K562 (cell line): Measurements from ENCODE around the gene CD109. TPM values are rescaled to one million over a fixed set of nuclear protein-coding genes. Genes with fewer than 3 reads are reported as not detected.

ENCODE experiments used
- ATAC-seq: fragments of 200-7000 bp; cut with Tn5 transposase; 3 replicates; pipeline ENCODE4 v1.9.1; 2020; ENCODE audit warnings: moderate library complexity
- BruUV-seq: library from RNA; stranded (reverse); fragments of 400-500 nt; replicated peaks from 2 replicates; lab custom pipeline; 2021; lab: Mats Ljungman, UMichigan
- CTCF ChIA-PET: fragments of 300-600 bp; formaldehyde crosslinking; extraction: SDS; loops from one replicate; lab custom pipeline; 2021; ENCODE audit warnings: low intra/inter-chr PET ratio; lab: Yijun Ruan, JAX
- POLR2A ChIA-PET: fragments of 300-600, 350-650 bp; sonication (Branson Sonifier 250); formaldehyde crosslinking; extraction: SDS; loops from one replicate; lab custom pipeline; 2021; ENCODE audit warnings: antibody characterized with exemption, inconsistent platforms; lab: Yijun Ruan, JAX
- DNase-seq, 4 experiments: peaks; one replicate each; pipeline versions ENCODE4 v3.0.0 to v3.0.0-alpha.2; 2011 to 2018; ENCODE audit warnings: low spot score in 3 of 4, mixed read lengths in 3 of 4; ENCODE audit errors: extremely low read depth in 1 of 4
- FAIRE-seq: peaks from 2 replicates; lab custom pipeline; 2011; peaks lifted over from hg19 to GRCh38; lab: Jason Lieb, UNC
- H2AFZ ChIP-seq: 2 replicates; pipeline ENCODE4 v1.6.0; 2011; ENCODE audit warnings: low read depth, low read length, control low read depth, inconsistent platforms
- H3K27ac ChIP-seq: fragments of 200-600 bp; 3 replicates; pipeline ENCODE4 v1.8.0; 2011; ENCODE audit warnings: low read depth, mild to moderate bottlenecking, control low read depth, inconsistent platforms, low read length, moderate library complexity, mixed read lengths; ENCODE audit errors: extremely low read depth
- H3K27me3 ChIP-seq, 2 experiments: fragments of 300-600 bp in 1 of 2; 2 replicates in 1 of 2; 3 replicates in 1 of 2; pipeline versions ENCODE4 v1.6.0 to v1.8.0; 2011; ENCODE audit warnings: inconsistent platforms in 2 of 2, low read length in 2 of 2, mild to moderate bottlenecking in 1 of 2, mixed read lengths in 1 of 2, moderate library complexity in 1 of 2; ENCODE audit not compliant: control insufficient read depth in 2 of 2, insufficient read depth in 2 of 2
- H3K36me3 ChIP-seq: fragments of 300-600 bp; 3 replicates; pipeline ENCODE4 v1.8.0; 2011; ENCODE audit warnings: mild to moderate bottlenecking, low read length, inconsistent platforms; ENCODE audit not compliant: control insufficient read depth, insufficient read depth
- H3K4me1 ChIP-seq, 2 experiments: fragments of 200-600 bp in 1 of 2; replicated peaks in 1 of 2; 2 replicates in 1 of 2; 3 replicates in 1 of 2; pipeline versions ENCODE4 v1.5.1 to v1.8.0; 2011; ENCODE audit warnings: inconsistent platforms in 2 of 2, low read length in 2 of 2, mild to moderate bottlenecking in 1 of 2, mixed read lengths in 1 of 2, moderate library complexity in 1 of 2; ENCODE audit not compliant: control insufficient read depth in 2 of 2, insufficient read depth in 2 of 2
- H3K4me2 ChIP-seq: 2 replicates; pipeline ENCODE4 v1.6.1; 2011; ENCODE audit warnings: low read length, control low read depth, inconsistent platforms, mixed read lengths; ENCODE audit not compliant: insufficient read depth
- H3K4me3 ChIP-seq: fragments of 200-600 bp; sonication (generic), shearing (Covaris generic); 2 replicates; pipeline ENCODE4 v1.5.1; 2016; ENCODE audit warnings: control low read depth, inconsistent platforms
- H3K79me2 ChIP-seq: fragments of 200-600 bp; 3 replicates; pipeline ENCODE4 v1.8.0; 2011; ENCODE audit warnings: low read length, inconsistent platforms; ENCODE audit not compliant: control insufficient read depth, insufficient read depth
- H3K9ac ChIP-seq, 2 experiments: 2 replicates each; pipeline versions ENCODE4 v1.6.0 to v1.6.1; 2011; ENCODE audit warnings: low read depth in 2 of 2, low read length in 2 of 2, control low read depth in 1 of 2, inconsistent platforms in 1 of 2, mild to moderate bottlenecking in 1 of 2, mixed read lengths in 1 of 2; ENCODE audit not compliant: insufficient read depth in 1 of 2
- H3K9me1 ChIP-seq: one replicate; pipeline ENCODE4 v1.6.0; 2011; ENCODE audit warnings: inconsistent platforms, mild to moderate bottlenecking, low read length, moderate library complexity; ENCODE audit not compliant: control insufficient read depth, insufficient read depth
- H3K9me3 ChIP-seq: replicated peaks from 2 replicates; pipeline ENCODE4 v1.5.1; 2011; ENCODE audit warnings: low read depth, low read length, inconsistent platforms; ENCODE audit not compliant: control insufficient read depth, insufficient read depth
- H4K20me1 ChIP-seq: replicated peaks from 2 replicates; pipeline ENCODE4 v1.6.1; 2011; ENCODE audit warnings: low read length, inconsistent platforms, mixed read lengths; ENCODE audit not compliant: control insufficient read depth, insufficient read depth
- ASH1L ChIP-seq: fragments of 450-650 bp; IDR thresholded peaks from 2 replicates; pipeline ENCODE4 v1.6.1; 2018; ENCODE audit warnings: borderline replicate concordance, mild to moderate bottlenecking, low read depth; ENCODE audit not compliant: partially characterized antibody
- ESRRA ChIP-seq: fragments of 450-650 bp; IDR thresholded peaks from 2 replicates; pipeline ENCODE4 v1.6.1; 2014; ENCODE audit warnings: low read depth, mild to moderate bottlenecking, moderate library complexity, borderline replicate concordance
- FOXP1 ChIP-seq: sonication (generic); formaldehyde crosslinking; IDR thresholded peaks from 2 replicates; pipeline ENCODE4 v1.8.0; 2022; ENCODE audit warnings: mild to moderate bottlenecking, missing genetic modification reagents
- HSF4 ChIP-seq: fragments of 250-450 bp; sonication (Bioruptor Pico); IDR thresholded peaks from 2 replicates; pipeline ENCODE4 v2.1.2; 2022; ENCODE audit warnings: mild to moderate bottlenecking, moderate library complexity, borderline replicate concordance
- KLF6 ChIP-seq: fragments of 250-450 bp; sonication (Bioruptor Pico); IDR thresholded peaks from 2 replicates; pipeline ENCODE4 v1.4.0; 2020; ENCODE audit warnings: mild to moderate bottlenecking, moderate library complexity, borderline replicate concordance
- MYBL2 ChIP-seq, 2 experiments: fragments of 450-650 bp in 1 of 2; sonication (generic) in 1 of 2; formaldehyde crosslinking in 1 of 2; IDR thresholded peaks; 2 replicates each; pipeline versions ENCODE4 v1.6.1 to v1.8.1; 2017 to 2022; ENCODE audit warnings: borderline replicate concordance in 1 of 2, inconsistent platforms in 1 of 2, low read depth in 1 of 2, mild to moderate bottlenecking in 1 of 2, missing genetic modification reagents in 1 of 2, moderate library complexity in 1 of 2
- NR3C1 ChIP-seq: sonication (generic); formaldehyde crosslinking; IDR thresholded peaks from 2 replicates; pipeline ENCODE4 v1.8.1; 2022; ENCODE audit warnings: missing genetic modification reagents
- SMARCB1 ChIP-seq: IDR thresholded peaks from 2 replicates; pipeline ENCODE4 v1.6.1; 2011; ENCODE audit warnings: improper control_type of control experiment, low read depth; ENCODE audit not compliant: insufficient read length
- ZKSCAN3 ChIP-seq: fragments of 250-450 bp; sonication (Bioruptor Pico); IDR thresholded peaks from 2 replicates; pipeline ENCODE4 v1.4.0; 2020
- ZKSCAN8 ChIP-seq: fragments of 200-800 bp; sonication (Bioruptor generic); IDR thresholded peaks from 2 replicates; pipeline ENCODE4 v1.6.1; 2016; ENCODE audit warnings: missing genetic modification characterization, missing compliant biosample characterization
- ZNF140 ChIP-seq: fragments of 250-450 bp; sonication (Bioruptor Pico); IDR thresholded peaks from 2 replicates; pipeline ENCODE4 v1.8.0; 2021; ENCODE audit warnings: moderate library complexity, mild to moderate bottlenecking, inconsistent platforms
- ZNF717 ChIP-seq: fragments of 250-450 bp; sonication (Bioruptor Pico); IDR thresholded peaks from 2 replicates; pipeline ENCODE4 v1.5.0; 2021
- WGBS: fragments of 100-300 bp; shearing (Covaris generic); methylation state at CpG from one replicate; pipeline ENCODE4 v1.1.6; 2016; ENCODE audit warnings: low coverage, mixed read lengths; ENCODE audit not compliant: insufficient coverage; ENCODE audit errors: missing lambda C conversion rate; 5-methylcytosine and 5-hydroxymethylcytosine counted together
- in situ Hi-C: fragments of 300-500 bp; cut with MboI; formaldehyde crosslinking; loops from 4 replicates; pipeline ENCODE4 v1.15.0; 2018; ENCODE audit warnings: inconsistent platforms, mixed read lengths
- intact Hi-C: fragments of 100-400 bp; cut with micrococcal nuclease; formaldehyde crosslinking; loops from 2 replicates; pipeline ENCODE4 v1.14.2; 2022
- polyA plus RNA-seq, 8 experiments: library from polyadenylated mRNA; depleted of rRNA in 4 of 8; stranded (reverse) in 5 of 8; unstranded in 3 of 8; fragments of >200 nt; fragmentation: Nextera tagmentation in 2 of 8; fragmentation: Illumina TruSeq in 1 of 8; extraction: Ambion mirVana in 2 of 8; extraction: Trizol in 1 of 8; gene quantifications; 2 replicates each; pipeline versions ENCODE4 v1.2.1 to v1.2.3, GENCODE V29; 2011 to 2014; ENCODE audit warnings: inconsistent platforms in 1 of 8, missing spikeins in 1 of 8
- total RNA-seq, 7 experiments: library from RNA; depleted of rRNA in 6 of 7; stranded (reverse); fragments of >200 nt in 6 of 7; fragmentation: Illumina TruSeq in 2 of 7; extraction: Trizol in 2 of 7; gene quantifications; 2 replicates each; pipeline versions ENCODE4 v1.2.1 to v1.2.3, GENCODE V29; 2011 to 2021; ENCODE audit warnings: low replicate concordance in 1 of 7
- TF ChIP-seq, protein P1 (sequence below): fragments of 450-650 bp; IDR thresholded peaks from 2 replicates; pipeline ENCODE4 v1.6.1; 2014; ENCODE audit warnings: low read depth, mild to moderate bottlenecking, moderate library complexity, borderline replicate concordance
- TF ChIP-seq, protein P2 (sequence below), 3 experiments: fragments of 200-800 bp in 1 of 3; sonication (Bioruptor generic) in 1 of 3; sonication (generic) in 1 of 3; formaldehyde crosslinking in 1 of 3; IDR thresholded peaks; 2 replicates each; pipeline versions ENCODE4 v1.6.1 to v1.8.0; 2016 to 2022; ENCODE audit warnings: mild to moderate bottlenecking in 2 of 3, missing compliant biosample characterization in 2 of 3, missing genetic modification characterization in 2 of 3, missing genetic modification reagents in 1 of 3
- TF ChIP-seq, protein P3 (sequence below): fragments of 450-650 bp; formaldehyde crosslinking; IDR thresholded peaks from 2 replicates; pipeline ENCODE4 v1.4.0; 2020; ENCODE audit warnings: mild to moderate bottlenecking, moderate library complexity

CD109 gene
- total and polyA plus RNA-seq, 9 of the 15 experiments (the other 6 are each of a cell fraction or from before 2014, with no cell fraction given), result under 0.01 to 0.22 (median 0.11) TPM

DNA sequence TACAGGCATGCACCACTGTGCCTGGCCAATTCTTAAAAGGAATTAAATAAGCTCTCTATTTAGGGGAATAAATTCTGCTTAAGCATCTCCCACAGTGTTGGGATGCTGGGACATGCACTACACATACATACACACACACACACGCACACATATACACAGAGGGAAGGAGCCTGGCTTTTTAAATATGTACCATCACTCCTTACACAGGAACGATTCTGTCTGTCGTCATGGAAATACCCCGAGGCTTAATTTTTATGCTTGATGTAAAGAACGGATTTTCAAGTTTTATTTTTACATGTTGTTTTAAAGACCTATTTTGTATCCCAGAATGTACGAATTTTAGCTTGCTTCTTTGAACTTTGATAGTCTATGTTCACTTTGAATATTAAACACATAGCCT is 95.3 kb downstream of the CD109 start:
- ChIA-PET CTCF (no interaction called here), POLR2A (no interaction called here)
- intact Hi-C loops, result no loop called here
- in situ Hi-C loops, result no loop called here
- no peak overlapping the region for H3K4me2 ChIP-seq
- H3K79me2 ChIP-seq, result no peaks in the 10 kb centered on the region
- H3K27me3 ChIP-seq, result no peaks in the 10 kb centered on the region
- H4K20me1 ChIP-seq, result no peaks in the 10 kb centered on the region
- no peak for ATAC-seq
- no peak for TF ChIP-seq KLF6 (CRISPR knock-in tag)
- TF ChIP-seq ZNF140 (CRISPR knock-in tag), result no peak
- no peak for TF ChIP-seq ZKSCAN8 (CRISPR knock-in tag)
- TF ChIP-seq ZNF717, result no peak
- no peak for TF ChIP-seq ZKSCAN3
- TF ChIP-seq NR3C1, result no peak
- no peak for TF ChIP-seq ESRRA
- TF ChIP-seq, protein P1, sequence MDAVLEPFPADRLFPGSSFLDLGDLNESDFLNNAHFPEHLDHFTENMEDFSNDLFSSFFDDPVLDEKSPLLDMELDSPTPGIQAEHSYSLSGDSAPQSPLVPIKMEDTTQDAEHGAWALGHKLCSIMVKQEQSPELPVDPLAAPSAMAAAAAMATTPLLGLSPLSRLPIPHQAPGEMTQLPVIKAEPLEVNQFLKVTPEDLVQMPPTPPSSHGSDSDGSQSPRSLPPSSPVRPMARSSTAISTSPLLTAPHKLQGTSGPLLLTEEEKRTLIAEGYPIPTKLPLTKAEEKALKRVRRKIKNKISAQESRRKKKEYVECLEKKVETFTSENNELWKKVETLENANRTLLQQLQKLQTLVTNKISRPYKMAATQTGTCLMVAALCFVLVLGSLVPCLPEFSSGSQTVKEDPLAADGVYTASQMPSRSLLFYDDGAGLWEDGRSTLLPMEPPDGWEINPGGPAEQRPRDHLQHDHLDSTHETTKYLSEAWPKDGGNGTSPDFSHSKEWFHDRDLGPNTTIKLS, result no peak
- TF ChIP-seq MYBL2 (IDR thresholded peaks at IDR 0.05; ENCODE audit: low read depth), result no peak
- TF ChIP-seq MYBL2 (CRISPR knock-in tag; IDR thresholded peaks at IDR 0.05; ENCODE audit: borderline replicate concordance), result no peak
- TF ChIP-seq FOXP1 (CRISPR knock-in tag), result no peak
- TF ChIP-seq ASH1L, result no peak
- no peak for TF ChIP-seq HSF4 (CRISPR knock-in tag)
- TF ChIP-seq, protein P2, sequence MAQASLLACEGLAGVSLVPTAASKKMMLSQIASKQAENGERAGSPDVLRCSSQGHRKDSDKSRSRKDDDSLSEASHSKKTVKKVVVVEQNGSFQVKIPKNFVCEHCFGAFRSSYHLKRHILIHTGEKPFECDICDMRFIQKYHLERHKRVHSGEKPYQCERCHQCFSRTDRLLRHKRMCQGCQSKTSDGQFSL (CRISPR knock-in tag; IDR thresholded peaks at IDR 0.05), result no peak
- TF ChIP-seq, protein P2 (tag; IDR thresholded peaks at IDR 0.05), result no peak
- TF ChIP-seq SMARCB1, result no peak
- TF ChIP-seq, protein P3, sequence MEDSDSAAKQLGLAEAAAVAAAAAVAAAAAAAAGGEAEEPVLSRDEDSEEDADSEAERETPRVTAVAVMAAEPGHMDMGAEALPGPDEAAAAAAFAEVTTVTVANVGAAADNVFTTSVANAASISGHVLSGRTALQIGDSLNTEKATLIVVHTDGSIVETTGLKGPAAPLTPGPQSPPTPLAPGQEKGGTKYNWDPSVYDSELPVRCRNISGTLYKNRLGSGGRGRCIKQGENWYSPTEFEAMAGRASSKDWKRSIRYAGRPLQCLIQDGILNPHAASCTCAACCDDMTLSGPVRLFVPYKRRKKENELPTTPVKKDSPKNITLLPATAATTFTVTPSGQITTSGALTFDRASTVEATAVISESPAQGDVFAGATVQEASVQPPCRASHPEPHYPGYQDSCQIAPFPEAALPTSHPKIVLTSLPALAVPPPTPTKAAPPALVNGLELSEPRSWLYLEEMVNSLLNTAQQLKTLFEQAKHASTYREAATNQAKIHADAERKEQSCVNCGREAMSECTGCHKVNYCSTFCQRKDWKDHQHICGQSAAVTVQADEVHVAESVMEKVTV (CRISPR knock-in tag), result no peak
- no TSS peak for BruUV-seq
- H3K4me3 ChIP-seq, result no peak overlapping the region
- H3K36me3 ChIP-seq, result no peaks in the 10 kb centered on the region
- no peak for DNase-seq
- H3K4me1 ChIP-seq, result no peaks in the 10 kb centered on the region
- no peak for FAIRE-seq
- 1% methylated on average over 6 of the region's 6 CpGs for WGBS
- no peaks in the 10 kb centered on the region for H3K9me3 ChIP-seq
- no peak overlapping the region for H2AFZ ChIP-seq
- no peaks in the 10 kb centered on the region for H3K9me1 ChIP-seq
- H3K9ac ChIP-seq, result no peak overlapping the region
- no peak overlapping the region for H3K27ac ChIP-seq
